ENCODE results near the gene CNST. TPM values are rescaled to one million over a fixed set of nuclear protein-coding genes. Genes with fewer than 3 reads are reported as not detected.
"Not testable (repeated sequence)": the region's sequence is repeated elsewhere in the genome, so short reads cannot be mapped to it uniquely, and the experiment has no call there.

CNST gene
- total RNA-seq, 1 experiment from 2014 or later, result 23.0 TPM

DNA sequence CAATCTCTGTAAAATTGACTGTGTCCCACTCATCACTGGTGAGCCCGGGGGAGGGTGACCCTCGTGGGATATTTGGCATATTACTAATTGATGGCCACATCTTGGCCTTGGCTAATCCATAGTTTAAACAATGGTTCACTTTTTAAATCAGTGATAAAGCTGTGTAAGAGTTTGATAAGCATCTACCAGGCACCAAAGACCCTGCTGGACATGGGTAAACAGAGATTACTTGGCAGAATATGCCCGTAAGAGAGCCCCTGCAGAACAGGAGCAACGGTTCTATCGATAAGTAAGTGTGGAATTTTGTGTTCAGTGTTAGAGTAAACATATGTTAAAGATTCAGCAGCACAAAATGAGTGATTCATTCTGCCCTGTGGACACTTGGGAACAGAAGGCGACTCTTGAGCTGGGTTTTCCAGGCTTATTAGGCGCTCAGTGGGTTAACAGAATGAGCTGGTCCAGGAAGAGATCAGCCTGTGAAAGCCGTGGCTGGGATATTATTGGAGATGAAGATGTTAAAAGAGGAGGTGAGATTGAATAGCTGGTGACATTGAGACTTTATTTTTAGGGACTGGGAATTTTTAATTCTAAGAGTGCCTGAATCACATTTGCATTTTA, 55.9 kb downstream of the CNST start:
- DNase-seq (ENCODE audit: low spot score), result no peak

DNA sequence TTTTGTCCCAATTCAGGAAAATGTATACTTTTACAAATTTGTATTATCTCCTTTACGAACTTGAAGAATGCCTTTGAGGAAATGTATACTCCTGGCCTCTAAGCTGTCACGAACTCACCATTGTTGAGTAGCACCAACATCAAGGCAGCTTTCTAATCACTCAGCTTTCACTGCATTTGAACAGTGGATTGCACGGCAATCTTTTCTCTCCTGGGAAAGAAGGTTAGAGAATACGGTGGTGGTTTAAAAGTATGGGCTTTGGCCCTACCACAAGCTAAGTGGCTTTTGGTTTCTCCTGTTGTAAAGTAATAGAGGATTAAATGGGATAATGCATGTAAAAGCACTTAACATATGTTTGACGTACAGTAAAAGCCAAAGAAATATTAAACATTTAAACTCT, 57.8 kb downstream of the CNST start:
- DNase-seq (ENCODE audit: low spot score), result no peak

DNA sequence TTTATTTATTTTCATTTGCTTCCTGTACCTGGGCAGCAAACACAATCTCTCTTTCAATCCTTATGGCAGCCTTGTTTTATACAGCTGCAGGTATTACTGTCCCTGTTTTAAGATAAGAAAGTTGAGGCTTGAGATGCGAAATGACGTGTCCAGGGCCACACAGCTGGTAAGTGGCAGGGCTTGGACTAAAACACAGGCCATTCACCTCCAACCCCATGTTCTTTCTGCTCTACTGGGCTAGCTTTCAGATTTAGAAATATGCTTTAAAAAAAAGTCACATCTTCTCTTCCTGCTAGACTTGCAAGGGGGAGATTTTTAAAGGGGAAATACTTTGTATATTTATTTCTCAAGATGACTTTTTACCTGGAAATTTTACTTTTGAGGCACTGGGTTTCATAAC, 62.8 kb downstream of the CNST start:
- no peak for DNase-seq (ENCODE audit: low spot score)

DNA sequence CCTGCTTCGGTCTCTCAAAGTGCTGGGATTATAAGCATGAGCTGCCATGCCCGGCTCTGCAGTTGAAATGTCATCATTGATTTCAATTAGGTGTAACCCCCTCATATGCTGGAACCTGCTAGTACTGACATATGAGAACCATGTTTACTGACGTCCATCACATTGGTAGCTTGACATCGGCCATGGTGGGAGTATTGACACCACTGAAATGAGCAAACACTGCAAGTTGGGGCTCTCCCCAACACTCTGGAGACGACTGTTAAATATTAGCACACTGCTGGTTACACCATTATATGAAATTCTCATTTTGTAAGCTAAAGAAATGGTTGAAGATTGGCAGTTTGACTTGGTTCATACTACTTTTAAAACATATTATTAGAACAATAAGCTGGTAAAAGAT, 63.7 kb downstream of the CNST start:
- no peak for DNase-seq (ENCODE audit: low spot score)

DNA sequence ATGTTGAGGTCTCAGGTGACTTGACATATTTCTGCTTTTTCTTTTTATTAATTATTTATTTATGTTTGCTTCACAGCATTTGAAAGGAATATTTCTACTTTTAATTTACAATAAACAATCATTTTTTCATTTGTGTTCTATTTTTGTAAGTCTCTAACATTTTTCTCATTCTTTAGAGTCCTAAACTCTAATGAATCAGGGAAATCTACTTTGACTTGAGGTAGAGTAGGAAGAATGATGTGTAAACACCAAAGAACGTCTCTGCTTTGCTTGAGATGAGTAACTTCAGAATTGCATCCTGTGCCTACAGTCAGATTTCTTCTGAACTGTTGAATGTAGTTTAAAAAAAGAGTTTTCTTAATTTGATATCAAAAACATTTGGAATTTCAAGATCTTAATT, 65.2 kb downstream of the CNST start:
- peak; percentile 59 for DNase-seq (ENCODE audit: low spot score)

DNA sequence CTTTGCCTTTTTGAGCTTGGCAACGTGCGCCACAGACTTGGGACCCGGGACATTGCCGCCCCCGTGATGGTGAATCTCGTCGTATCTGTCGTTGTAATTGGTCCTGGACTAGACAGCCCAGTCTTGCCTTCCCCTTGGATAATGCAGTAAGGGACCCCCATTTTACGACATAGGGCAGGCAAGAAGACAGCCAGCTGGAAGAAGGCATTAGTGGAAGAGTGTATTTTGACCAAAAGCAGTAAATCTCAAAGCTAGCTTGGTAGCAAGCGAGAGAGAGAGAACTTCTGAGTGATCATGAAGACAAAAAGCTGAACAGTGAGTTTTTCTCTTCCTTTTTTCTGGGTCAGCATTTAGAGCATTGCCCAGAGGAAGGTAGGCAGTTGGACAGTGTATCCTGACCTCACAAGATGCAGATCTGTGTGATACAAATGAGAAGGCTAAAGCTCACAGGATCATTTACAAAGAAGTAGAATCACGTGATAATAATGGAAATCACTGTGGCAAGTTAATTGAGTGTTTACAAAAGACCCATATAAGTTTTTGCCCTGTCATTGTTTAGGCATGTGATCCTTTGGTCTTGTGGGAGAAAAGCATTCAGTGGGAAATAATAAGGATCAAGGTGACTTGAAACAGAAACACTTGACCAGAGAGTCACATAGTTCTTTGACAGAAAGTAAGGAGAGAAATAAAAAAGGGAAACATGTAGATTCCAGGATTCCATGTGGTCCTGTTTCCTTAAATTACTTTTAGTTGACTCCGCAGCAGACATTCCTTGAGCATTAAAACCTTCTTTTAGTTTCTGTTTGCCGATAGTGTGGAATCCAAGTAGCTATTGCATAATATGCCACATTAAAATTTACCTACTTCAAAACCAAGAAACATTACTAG, 66.3 kb downstream of the CNST start:
- DNase-seq (ENCODE audit: low spot score), result peak; percentile 87

DNA sequence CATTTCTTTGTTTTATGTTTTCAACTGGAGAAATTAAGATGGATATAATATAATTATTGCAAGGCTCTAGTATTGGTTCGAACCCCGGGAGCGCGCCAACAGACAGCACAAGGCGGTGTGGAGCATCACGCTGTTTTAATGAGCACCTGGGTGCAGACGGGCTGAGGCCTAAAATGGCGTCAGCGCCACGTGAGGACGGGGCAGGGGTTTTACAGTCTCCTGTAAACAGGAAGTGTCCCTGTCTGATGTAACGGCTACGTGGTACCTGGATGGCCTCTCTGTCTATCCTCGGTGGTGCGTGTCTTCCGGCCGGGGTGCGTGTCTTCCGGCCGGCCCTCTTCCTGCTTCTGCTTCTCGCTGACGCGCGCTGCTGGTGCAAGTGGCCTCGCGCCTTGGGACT, 68.4 kb downstream of the CNST start:
- not testable (repeated sequence) for DNase-seq (ENCODE audit: low spot score)

DNA sequence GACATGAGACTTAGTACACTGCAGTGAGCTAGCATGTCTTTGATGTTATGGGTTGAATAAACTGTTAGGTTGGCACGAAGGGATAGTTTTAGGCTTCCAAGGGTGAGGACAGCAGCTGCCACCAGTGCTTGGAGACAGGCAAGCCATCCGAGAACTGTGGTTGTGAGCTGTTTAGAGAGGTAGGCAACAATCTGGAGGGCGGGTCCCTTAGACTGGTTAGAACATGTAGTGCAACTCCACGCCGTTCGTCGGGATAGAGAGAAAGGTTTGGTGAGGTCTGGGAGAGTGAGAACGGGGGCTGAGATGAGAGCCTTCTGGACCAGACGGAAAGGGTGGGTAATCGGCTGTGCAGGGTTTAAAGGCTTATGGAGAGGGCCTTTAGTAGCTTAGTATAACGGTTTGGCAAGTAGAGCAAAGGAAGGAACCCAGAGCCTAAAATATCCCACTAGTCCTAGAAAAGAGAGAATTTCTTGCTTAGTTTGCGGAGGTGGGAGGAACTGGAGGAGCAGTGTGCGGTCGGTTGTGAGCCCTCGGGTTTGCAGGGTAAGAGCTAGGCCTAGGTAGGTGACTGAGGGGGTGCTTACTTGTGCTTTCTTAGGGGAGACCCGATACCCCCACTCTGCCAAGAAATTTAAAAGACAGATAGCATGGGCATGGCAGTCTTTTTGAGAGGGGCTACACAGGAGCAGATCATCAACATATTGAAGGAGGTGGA, 72.8 kb downstream of the CNST start:
- DNase-seq (ENCODE audit: low spot score), result no peak

DNA sequence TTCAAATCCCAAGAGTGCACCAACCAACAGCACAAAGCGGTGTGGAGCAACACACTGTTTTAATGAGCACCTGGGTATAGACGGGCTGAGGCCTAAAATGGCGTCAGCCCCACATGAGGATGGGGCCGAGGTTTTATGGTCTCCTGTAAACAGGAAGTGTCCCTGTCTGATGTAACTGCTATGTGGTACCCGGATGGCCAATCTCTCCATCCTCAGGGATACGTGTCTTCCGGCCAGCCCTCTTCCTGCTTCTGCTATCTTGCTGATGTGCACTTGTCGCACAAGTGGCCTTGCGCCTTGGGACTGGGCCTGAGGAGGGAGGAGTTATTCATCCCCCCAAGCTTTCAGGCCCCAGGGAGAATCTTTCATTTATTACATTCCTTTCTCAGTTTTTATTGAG, 73.5 kb downstream of the CNST start:
- DNase-seq (ENCODE audit: low spot score), result no peak

DNA sequence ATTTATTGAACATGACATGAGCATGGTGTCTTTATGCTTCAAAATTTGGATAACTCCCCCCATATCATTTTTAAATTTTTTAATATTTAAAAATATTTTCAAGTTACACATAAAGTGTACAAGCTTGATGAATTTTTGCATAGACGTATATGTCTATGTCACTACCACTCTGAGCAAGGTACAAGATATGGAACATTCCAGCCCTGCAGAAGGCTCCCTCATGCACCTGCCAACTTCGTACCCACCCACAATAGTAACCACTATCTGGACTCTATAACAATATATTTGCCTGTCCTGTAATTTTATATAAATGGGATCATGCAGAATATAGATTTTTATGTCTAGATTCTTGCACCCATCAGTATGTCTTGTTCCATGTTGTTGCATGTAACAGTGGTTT, 74.5 kb downstream of the CNST start:
- DNase-seq (ENCODE audit: low spot score), result no peak

DNA sequence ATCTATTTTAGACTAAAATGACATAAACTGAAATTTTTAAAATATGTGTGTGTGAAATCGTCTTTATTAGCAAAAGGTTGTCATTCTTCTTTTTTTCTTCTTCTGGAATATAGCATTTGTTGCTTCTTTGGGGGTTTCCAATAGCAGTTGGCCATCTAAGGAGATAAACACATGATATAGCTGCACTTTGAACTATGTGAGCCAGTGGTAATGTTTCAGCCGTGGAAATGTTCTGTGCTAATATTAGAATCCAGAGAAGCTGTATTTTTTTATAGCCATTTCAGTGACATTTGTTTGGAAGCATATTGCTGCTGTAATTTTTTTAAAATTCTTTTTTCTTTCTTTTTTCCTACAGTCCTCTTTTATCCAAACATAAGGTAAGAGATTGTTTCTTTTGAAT, 75.1 kb downstream of the CNST start:
- no peak for DNase-seq (ENCODE audit: low spot score)

DNA sequence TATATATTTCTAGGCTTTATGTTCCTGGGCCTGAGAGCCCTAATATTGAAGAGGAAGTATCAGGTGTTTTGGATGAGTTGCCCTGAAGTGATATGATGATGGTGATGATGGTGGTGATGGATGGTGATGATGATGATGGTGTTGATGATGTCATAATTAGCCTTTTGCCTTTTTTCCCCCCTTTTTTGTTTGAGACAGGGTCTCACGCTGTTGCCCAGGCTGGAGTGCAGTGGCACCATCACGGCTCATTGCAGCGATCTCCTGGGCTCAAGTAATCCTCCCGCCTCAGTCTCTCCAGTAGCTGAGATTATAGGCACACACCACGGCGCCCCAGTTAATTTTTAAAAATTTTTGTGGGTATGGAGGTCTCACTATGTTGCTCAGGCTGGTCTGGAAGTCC, 76.5 kb downstream of the CNST start:
- DNase-seq (ENCODE audit: low spot score), result no peak

DNA sequence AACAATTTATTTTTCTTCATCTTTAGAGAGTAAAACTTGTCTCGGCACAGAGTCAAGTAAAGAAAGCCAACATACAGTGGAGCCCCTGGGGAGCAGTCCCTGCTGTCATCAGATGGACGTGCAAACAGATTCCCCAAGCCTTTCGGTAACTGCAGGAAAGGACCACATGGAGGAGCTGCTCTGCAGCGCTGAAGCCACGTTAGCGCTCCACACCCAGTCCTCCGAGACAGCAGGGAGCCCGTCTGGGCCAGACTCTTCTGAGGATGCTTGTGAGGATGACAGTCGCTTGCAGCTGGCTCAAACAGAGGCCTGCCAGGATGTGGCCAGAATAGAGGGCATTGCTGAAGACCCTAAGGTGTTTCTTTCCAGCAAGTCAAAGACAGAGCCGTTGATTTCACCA, 80.9 kb downstream of the CNST start:
- peak; percentile 49 for DNase-seq (ENCODE audit: low spot score)

DNA sequence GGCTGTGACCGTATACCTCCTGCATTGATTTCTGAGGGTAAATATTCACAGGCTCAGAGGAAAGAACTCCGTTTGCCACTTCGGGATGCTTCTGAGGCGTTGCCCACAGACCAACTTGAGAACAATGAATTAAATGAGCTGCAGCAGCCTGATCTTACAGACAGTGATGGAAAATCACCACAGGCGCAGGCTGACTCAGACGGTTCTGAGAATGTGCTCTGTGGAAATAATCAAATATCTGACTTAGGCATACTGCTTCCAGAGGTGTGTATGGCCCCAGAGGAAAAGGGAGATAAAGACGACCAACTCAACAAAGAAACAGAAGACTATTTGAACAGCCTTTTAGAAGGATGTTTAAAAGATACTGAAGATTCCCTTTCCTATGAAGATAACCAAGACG, 81.3 kb downstream of the CNST start:
- DNase-seq (ENCODE audit: low spot score), result no peak

DNA sequence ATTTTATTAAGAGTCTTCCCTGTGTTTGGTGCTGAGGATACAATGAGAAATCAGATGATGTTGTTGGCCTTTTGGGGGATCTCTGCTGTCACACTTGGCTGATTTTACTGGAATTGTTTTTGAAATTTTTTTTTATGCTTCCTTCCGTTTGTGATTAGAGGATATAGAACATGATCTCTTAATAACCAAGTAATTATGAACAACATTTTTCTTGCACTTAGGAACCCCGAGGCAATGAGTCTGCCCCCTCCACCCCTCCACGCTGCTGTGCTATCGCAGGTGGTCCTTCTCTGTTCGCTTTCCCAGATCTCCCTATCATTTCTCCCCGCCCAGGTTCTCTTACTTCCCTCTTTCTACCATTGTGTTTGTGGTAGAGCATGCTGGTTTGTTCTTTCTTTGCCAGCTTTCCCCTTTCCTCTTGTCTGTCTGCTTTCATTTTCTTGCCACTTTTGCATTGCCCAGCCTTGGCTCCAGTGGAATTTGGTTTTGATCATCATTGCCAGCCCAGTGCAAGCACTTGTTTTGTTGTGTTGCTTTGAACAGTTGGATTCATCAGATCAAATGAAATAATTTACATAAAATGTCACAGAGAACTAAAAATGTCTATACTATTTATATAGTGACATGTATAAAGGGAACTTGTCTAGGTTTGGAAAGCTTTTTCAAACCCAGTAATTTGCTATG, 84.9 kb downstream of the CNST start:
- DNase-seq (ENCODE audit: low spot score), result no peak

DNA sequence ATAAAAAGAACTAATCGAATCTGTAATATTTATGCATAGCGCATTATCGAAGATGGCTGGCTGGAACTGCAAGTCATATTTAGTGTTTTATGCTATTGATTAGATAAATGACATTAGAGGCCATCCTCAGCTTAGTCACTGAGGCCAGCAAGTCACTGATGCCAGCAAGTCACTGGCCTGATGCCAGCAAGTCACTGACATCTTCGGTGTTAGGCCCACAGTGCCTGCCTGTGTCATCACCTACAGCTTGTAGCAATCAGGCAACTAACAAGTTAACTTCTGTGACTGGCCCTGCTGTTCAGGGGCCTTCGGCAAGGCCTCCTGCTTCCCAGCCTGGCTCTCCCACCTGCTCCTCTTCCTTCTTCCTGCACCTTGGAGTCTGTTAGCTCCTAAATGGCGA, 92.3 kb downstream of the CNST start:
- DNase-seq (ENCODE audit: low spot score), result no peak

DNA sequence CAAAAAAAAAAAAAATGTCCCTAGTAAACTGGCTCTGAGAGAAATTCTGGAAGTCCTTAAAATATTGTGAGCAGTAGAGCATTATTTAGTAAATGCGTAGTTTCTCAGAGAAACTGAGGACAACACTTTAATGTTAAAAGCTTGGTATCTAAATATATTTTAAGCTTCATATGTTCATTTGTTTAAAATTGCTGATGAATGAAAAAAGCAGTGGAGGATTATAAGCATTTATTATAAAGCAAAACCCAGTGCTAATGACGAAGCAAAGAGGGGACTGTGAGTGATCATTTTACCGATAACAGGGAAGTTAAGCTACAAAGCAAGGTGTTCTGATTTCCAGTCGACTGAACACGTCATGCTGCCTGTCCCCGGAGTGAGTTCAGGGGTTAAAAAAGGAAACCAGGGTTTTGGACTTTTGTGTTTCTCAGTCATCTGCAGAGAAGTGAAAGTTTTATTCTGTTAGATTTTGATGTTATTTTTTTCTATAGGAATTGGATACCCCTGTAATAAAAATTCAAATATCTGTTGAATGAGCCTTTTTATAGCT, 93.4 kb downstream of the CNST start:
- no peak for DNase-seq (ENCODE audit: low spot score)

DNA sequence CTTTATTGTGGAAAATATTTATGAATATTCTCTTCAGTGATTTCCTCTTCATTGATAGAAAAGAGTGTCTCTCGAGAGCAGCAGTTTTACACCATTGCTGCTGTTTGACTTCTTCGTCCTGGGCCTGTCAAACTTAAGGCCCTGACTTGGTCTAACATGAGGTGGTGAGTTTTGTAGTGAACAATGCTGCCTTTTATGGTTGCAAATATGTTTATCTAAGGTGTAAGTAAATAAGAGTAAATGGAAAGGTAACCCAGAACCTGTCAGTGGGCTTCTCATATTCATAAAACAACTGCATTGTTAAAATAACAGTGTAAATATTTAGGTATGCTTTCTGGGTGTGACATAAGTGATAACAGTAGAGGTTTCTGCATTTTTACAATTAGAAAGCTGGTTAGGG, 95.2 kb downstream of the CNST start:
- DNase-seq (ENCODE audit: low spot score), result no peak

DNA sequence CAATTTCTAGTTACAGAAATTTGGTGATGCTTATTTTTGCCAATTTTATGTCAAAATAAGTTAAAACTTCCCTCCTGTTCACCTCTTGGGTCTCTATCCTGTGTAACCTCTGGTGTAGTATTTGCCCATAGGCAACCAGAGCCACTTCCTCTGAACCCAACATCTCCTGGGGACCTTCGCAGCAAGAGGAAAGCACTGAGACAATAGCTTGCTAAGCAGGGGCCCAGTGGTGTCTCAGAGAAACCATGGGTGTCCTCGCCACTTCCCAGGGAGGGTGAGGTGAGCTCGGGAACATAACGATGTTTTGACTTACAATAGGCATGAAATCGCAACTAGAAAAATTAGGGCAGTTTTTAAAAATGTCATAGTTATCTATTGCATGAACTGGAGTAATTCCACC, 101.5 kb downstream of the CNST start:
- DNase-seq (ENCODE audit: low spot score), result no peak

DNA sequence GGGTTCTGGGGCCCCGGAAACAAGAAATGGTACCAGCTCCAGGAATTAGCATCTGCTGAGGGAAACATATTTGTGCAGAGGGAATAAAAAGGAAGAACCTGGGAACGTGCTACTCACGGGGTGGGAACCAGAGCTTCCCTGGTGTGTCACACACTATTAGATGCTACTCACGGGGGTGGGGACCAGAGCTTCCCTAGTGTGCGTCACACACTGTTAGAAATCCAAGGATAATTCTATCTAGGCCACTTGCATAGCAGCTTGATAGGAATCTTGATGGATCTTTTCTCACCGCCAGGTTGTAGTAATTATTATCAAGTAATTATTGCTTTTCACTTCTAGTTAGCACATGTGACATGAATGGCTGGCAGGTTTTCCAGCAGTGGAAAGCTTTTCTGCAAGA, 103.4 kb downstream of the CNST start:
- no peak for DNase-seq (ENCODE audit: low spot score)

DNA sequence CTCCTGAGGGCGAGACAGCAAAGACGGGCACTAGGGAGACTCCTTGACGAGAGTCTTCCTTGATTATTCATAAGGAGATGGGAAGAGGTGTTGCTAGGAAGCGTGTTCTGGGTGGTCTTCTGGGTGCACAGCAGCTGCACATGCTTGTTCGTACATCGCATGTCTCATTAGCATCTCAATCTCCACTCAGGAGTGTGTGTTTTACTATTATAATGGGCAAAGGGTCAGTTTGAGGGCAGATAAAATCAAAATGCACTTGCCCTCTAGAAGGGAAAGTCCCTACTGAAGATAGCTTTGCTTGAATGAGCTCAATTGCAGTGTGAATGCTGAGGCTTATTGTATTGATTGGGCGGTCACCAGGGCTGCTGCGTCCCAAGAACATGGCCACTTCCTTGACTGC, 107.8 kb downstream of the CNST start:
- DNase-seq (ENCODE audit: low spot score), result no peak

DNA sequence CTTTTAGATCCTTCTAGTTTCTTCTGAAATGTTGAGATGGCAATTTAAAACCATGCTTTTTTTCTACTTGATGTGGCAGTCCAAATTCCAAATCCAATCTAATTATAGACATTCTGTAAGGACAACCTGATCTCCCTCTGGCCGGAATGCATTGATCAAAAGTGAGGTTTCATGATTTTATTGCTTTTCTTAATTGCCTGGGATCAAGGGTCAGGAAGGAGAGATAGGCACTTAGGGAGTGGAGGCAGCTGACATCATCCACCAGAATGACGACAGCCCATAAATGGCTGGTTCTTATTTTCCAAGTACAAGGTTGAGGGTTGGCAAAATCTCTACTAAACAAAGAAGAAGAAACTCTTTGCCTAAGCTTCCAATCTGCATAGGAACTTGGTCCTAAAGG, 111.6 kb downstream of the CNST start:
- DNase-seq (ENCODE audit: low spot score), result no peak

Measured in A172 (cell line).